Measurements from ENCODE around the gene MASP1.

The MASP1 gene

GRCh38 chr3:187325632-187326031 is 34.1 kb upstream of the MASP1 start:
- no peaks in the 10 kb centered on the region for H3K4me1 ChIP-seq (ENCODE audit: insufficient read depth, low read length, severe bottlenecking)
- H3K9me2 ChIP-seq (ENCODE audit: low read depth, low read length) = no peaks in the 10 kb centered on the region
- no peaks in the 10 kb centered on the region; the same call in 1 of the 2 replicates for H3K27me3 ChIP-seq (ENCODE audit: insufficient read depth, low read length)
- no peak overlapping the region for H3K27ac ChIP-seq (ENCODE audit: low read depth, low read length, poor library complexity, severe bottlenecking)
- TF ChIP-seq CTCF (IDR thresholded peaks at IDR 0.05; ENCODE audit: low read length) (no peak), EZH2 (IDR thresholded peaks at IDR 0.05; ENCODE audit: borderline replicate concordance, low read length) (no peak)
- H3F3A ChIP-seq (ENCODE audit: insufficient read depth, low read length) = no peaks in the 10 kb centered on the region
- H3K36me3 ChIP-seq (ENCODE audit: insufficient read depth, low read length) = no peaks in the 10 kb centered on the region
- no peak overlapping the region for H3K4me3 ChIP-seq (ENCODE audit: low read depth, low read length, poor library complexity, severe bottlenecking)
- no peaks in the 10 kb centered on the region for H4K20me1 ChIP-seq (ENCODE audit: insufficient read depth, low read length)
- no peaks in the 10 kb centered on the region for H3K79me2 ChIP-seq (ENCODE audit: insufficient read depth, low read length)
- no peak overlapping the region for H3K4me2 ChIP-seq (ENCODE audit: low read length)
- no peak overlapping the region for H3K9ac ChIP-seq (ENCODE audit: low read length)
- H3K9me3 ChIP-seq (ENCODE audit: low read length) = no peaks in the 10 kb centered on the region
- H2AFZ ChIP-seq (ENCODE audit: low read length) = no peak overlapping the region

DNA sequence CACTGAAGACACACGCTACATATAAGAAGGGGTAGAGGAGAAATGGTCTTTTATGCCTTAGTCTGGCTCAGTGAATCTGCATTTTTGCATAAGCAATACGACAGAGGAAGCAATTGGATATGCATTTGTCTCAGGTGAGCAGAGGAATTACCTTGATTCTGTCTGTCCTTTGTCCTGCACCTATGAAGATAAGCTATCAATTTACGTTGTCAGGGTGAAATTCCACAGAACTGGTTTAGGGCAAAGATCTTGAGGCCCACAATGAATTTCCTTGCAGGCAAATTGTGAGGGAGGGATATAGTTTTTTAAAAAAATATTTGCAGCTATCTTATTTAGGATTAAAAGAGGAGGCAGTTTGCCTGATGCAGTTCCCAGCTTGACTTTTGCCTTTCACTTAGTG is 31.6 kb upstream of the MASP1 start:
- Histone ChIP-seq H3K9me3 (ENCODE audit: low read length) (no peaks in the 10 kb centered on the region), H3K27ac (ENCODE audit: low read depth, low read length, poor library complexity, severe bottlenecking) (no peak overlapping the region), H3K9me2 (ENCODE audit: low read depth, low read length) (no peaks in the 10 kb centered on the region), H3K9ac (ENCODE audit: low read length) (no peak overlapping the region), H3K27me3 (ENCODE audit: insufficient read depth, low read length) (peaks cover 3% of the 10 kb centered on the region; the same call in 1 of the 2 replicates), H3F3A (ENCODE audit: insufficient read depth, low read length) (no peaks in the 10 kb centered on the region), H3K4me1 (ENCODE audit: insufficient read depth, low read length, severe bottlenecking) (peaks cover 5% of the 10 kb centered on the region), H3K79me2 (ENCODE audit: insufficient read depth, low read length) (no peaks in the 10 kb centered on the region), H3K36me3 (ENCODE audit: insufficient read depth, low read length) (no peaks in the 10 kb centered on the region), H3K4me3 (ENCODE audit: low read depth, low read length, poor library complexity, severe bottlenecking) (no peak overlapping the region), H4K20me1 (ENCODE audit: insufficient read depth, low read length) (no peaks in the 10 kb centered on the region), H3K4me2 (ENCODE audit: low read length) (no peak overlapping the region), H2AFZ (ENCODE audit: low read length) (no peak overlapping the region)
- TF ChIP-seq EZH2 (IDR thresholded peaks at IDR 0.05; ENCODE audit: borderline replicate concordance, low read length) (no peak), CTCF (IDR thresholded peaks at IDR 0.05; ENCODE audit: low read length) (no peak)

GRCh38 chr3:187322291-187322690 is 30.8 kb upstream of the MASP1 start:
- Histone ChIP-seq H2AFZ (ENCODE audit: low read length) (no peak overlapping the region), H4K20me1 (ENCODE audit: insufficient read depth, low read length) (no peaks in the 10 kb centered on the region), H3K4me2 (ENCODE audit: low read length) (no peak overlapping the region), H3K27me3 (ENCODE audit: insufficient read depth, low read length) (peaks cover 3% of the 10 kb centered on the region; the same call in 1 of the 2 replicates), H3K4me3 (ENCODE audit: low read depth, low read length, poor library complexity, severe bottlenecking) (no peak overlapping the region), H3K9me2 (ENCODE audit: low read depth, low read length) (no peaks in the 10 kb centered on the region), H3K27ac (ENCODE audit: low read depth, low read length, poor library complexity, severe bottlenecking) (no peak overlapping the region), H3K79me2 (ENCODE audit: insufficient read depth, low read length) (no peaks in the 10 kb centered on the region), H3F3A (ENCODE audit: insufficient read depth, low read length) (no peaks in the 10 kb centered on the region), H3K36me3 (ENCODE audit: insufficient read depth, low read length) (no peaks in the 10 kb centered on the region), H3K9me3 (ENCODE audit: low read length) (no peaks in the 10 kb centered on the region), H3K4me1 (ENCODE audit: insufficient read depth, low read length, severe bottlenecking) (peaks cover 5% of the 10 kb centered on the region), H3K9ac (ENCODE audit: low read length) (no peak overlapping the region)
- TF ChIP-seq CTCF (IDR thresholded peaks at IDR 0.05; ENCODE audit: low read length) = no peak
- no peak for TF ChIP-seq EZH2 (IDR thresholded peaks at IDR 0.05; ENCODE audit: borderline replicate concordance, low read length)
